D721Med (cell line): ENCODE data around the gene PRL.

ENCODE experiments used
- DNase-seq: peaks from one replicate; pipeline ENCODE4 v3.0.0; 2011; ENCODE audit warnings: low spot score; ENCODE audit not compliant: insufficient read length
- FAIRE-seq: peaks from 2 replicates; lab custom pipeline; 2011; peaks lifted over from hg19 to GRCh38; lab: Jason Lieb, UNC
- CTCF ChIP-seq: IDR thresholded peaks from 2 replicates; pipeline ENCODE4 v1.5.1; 2012; ENCODE audit warnings: mild to moderate bottlenecking, control low read depth; ENCODE audit not compliant: insufficient read depth; ENCODE audit errors: missing control alignments

The PRL gene

GRCh38 chr6:22296067-22296466, 769 bp downstream of the PRL start:
- DNase-seq: no peak
- peak; percentile 11 for FAIRE-seq
- no peak for TF ChIP-seq CTCF

- DNase-seq (no peak), FAIRE-seq (no peak)
- no peak for TF ChIP-seq CTCF
Observed at GRCh38 chr6:22295145-22295544, 1.7 kb downstream of the PRL start.

- TF ChIP-seq CTCF: no peak
- DNase-seq (no peak), FAIRE-seq (no peak)
Observed at GRCh38 chr6:22294301-22294700, 2.5 kb downstream of the PRL start.

- no peak for FAIRE-seq
- no peak for DNase-seq
- no peak for TF ChIP-seq CTCF
Observed at GRCh38 chr6:22290045-22290444, 6.8 kb downstream of the PRL start.

GRCh38 chr6:22288721-22289120, 8.1 kb downstream of the PRL start:
- FAIRE-seq (no peak), DNase-seq (no peak)
- no peak for TF ChIP-seq CTCF

- FAIRE-seq (no peak), DNase-seq (no peak)
- no peak for TF ChIP-seq CTCF
Observed at GRCh38 chr6:22284666-22285065, 12.2 kb downstream of the PRL start.

- no peak for TF ChIP-seq CTCF
- no peak for FAIRE-seq
- DNase-seq: no peak
Observed at GRCh38 chr6:22281341-22282085, 15.3 kb downstream of the PRL start.
